ENCODE data around the gene KCNG2.

- no peak for TF ChIP-seq JUND (IDR thresholded peaks at IDR 0.05)
- no peak for TF ChIP-seq EZH2 (IDR thresholded peaks at IDR 0.05)
- TF ChIP-seq REST (IDR thresholded peaks at IDR 0.05; ENCODE audit: low read depth), result no peak
- TF ChIP-seq CTCF (IDR thresholded peaks at IDR 0.05 in 2 of 3, conservative IDR thresholded peaks at IDR 0.05 in 1 of 3; ENCODE audit: borderline replicate concordance in 1 of 3, insufficient read depth in 1 of 3, low read depth in 2 of 3, low read length in 2 of 3), result no peak
- TF ChIP-seq ZBTB33 (IDR thresholded peaks at IDR 0.05; ENCODE audit: extremely low read depth, insufficient replicate concordance, low read length), result no peak
- no peak for TF ChIP-seq RAD21 (IDR thresholded peaks at IDR 0.05; ENCODE audit: low read depth)
- no peak for TF ChIP-seq EZH2phosphoT487 (IDR thresholded peaks at IDR 0.05; ENCODE audit: borderline replicate concordance)
Measured at GRCh38 chr18:79851489-79851888, 53.8 kb downstream of the KCNG2 start.

All from HCT116 (cell line).